Right cardiac atrium (tissue), 5 donors: ENCODE measurements around the gene CPN2. TPM values are rescaled to one million over a fixed set of nuclear protein-coding genes. Genes with fewer than 3 reads are reported as not detected.

Source experiments
- ATAC-seq, 2 donors: fragments of 200-7000 bp; cut with Tn5 transposase; one replicate each; pipeline versions ENCODE4 v1.8.0 to v1.9.1; 2020; ENCODE audit warnings: moderate library complexity in 2 of 2, mild to moderate bottlenecking in 1 of 2
- DNase-seq, 3 donors: peaks; one replicate each; pipeline ENCODE4 v3.0.0-alpha.2; 2020
- H3K27ac ChIP-seq: one replicate; pipeline ENCODE4 v1.5.1; 2013; ENCODE audit warnings: mild to moderate bottlenecking, low read length, control low read depth, moderate library complexity
- H3K27me3 ChIP-seq: one replicate; pipeline ENCODE4 v1.6.1; 2013; ENCODE audit not compliant: control insufficient read depth, insufficient read depth
- H3K4me1 ChIP-seq: one replicate; pipeline ENCODE4 v1.6.1; 2013; ENCODE audit warnings: low read length; ENCODE audit not compliant: control insufficient read depth, insufficient read depth
- H3K4me3 ChIP-seq: one replicate; pipeline ENCODE4 v1.5.1; 2013; ENCODE audit warnings: low read length, control low read depth
- H3K9me3 ChIP-seq: one replicate; pipeline ENCODE4 v1.6.1; 2013; ENCODE audit warnings: low read length; ENCODE audit not compliant: control insufficient read depth
- WGBS: extraction: QIAGEN DNeasy Blood & Tissue Kit; methylation state at CpG from one replicate; pipeline ENCODE4 v1.1.7; 2013; 5-methylcytosine and 5-hydroxymethylcytosine counted together
- intact Hi-C, 4 donors: fragments of 100-400 bp; cut with DNase I; formaldehyde crosslinking; loops; one replicate each; pipeline versions ENCODE4 v1.11.0 to v1.14.0; 2022 to 2023
- polyA plus RNA-seq: library from polyadenylated mRNA; stranded (reverse); fragments of 200-250 nt; gene quantifications from one replicate; pipeline ENCODE4 v1.2.3, GENCODE V29; 2013
- total RNA-seq, 4 donors: library from RNA; stranded (reverse); fragmentation: NEBNext Ultra II Directional; extraction: Animal tissue kit (Norgen Biotek cat#: 25700); gene quantifications; one replicate each; pipeline ENCODE4 v1.2.1, GENCODE V29; 2021
- donor health status: healthy with polysubstance abuse.
- donor health status: DM: no; HTN: yes; CAD: no.
- donor health status: DM: no; HTN: no; CAD: no.
- donor health status: DM: no; HTN: yes; CAD: no; lungs with severe emphysema.
- donor health status: DM: yes; HTN: yes; CAD: no.

Gene CPN2
- total and polyA plus RNA-seq, 5 donors: 0.07 TPM; not detected in 4

DNA sequence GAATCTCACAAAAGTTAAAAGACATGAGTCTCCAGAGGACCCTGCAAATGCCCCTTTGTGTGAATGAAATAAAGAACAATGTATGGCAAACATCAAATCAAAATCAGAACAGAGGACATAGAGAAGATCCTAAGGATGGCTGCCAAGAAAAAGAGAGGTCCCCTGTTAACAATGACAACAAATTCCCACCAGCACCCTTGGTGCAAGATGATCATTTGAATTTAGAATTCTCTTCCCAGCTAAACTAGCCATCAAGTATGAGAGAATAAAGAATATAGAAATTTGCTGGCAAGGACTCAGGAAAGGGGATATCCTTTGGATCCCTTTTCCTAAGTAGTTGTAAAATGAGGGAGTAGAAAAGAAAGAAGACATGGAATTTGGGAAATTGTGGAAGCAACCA is 39.7 kb upstream of the CPN2 start:
- H3K4me3 ChIP-seq: no peak overlapping the region
- H3K27ac ChIP-seq: no peak overlapping the region
- ATAC-seq (no peak), DNase-seq (no peak)
- no peaks in the 10 kb centered on the region for H3K27me3 ChIP-seq
- H3K9me3 ChIP-seq: no peaks in the 10 kb centered on the region
- intact Hi-C loops: no loop called here
- H3K4me1 ChIP-seq: no peaks in the 10 kb centered on the region

DNA sequence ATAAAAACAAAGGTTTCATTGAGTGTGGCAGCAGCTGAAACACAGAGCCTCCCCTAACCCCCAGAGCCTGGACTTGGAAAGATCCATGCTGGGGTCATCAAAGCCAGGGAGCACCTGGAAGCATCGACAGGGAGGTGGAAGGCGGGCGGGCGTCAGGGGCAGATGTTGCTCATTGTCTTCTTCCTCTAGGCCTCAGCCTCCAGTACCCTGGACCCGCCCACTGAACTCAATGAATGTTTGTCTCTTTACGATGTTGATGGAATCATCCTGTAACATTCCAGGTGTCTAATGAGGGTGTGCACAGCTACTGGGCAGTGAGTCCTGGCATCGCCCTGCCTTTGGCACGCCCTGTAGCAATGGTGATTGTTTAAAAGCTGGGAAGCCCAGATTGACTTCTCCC is 38.1 kb upstream of the CPN2 start:
- DNase-seq: no peak
- no peaks in the 10 kb centered on the region for H3K27me3 ChIP-seq

DNA sequence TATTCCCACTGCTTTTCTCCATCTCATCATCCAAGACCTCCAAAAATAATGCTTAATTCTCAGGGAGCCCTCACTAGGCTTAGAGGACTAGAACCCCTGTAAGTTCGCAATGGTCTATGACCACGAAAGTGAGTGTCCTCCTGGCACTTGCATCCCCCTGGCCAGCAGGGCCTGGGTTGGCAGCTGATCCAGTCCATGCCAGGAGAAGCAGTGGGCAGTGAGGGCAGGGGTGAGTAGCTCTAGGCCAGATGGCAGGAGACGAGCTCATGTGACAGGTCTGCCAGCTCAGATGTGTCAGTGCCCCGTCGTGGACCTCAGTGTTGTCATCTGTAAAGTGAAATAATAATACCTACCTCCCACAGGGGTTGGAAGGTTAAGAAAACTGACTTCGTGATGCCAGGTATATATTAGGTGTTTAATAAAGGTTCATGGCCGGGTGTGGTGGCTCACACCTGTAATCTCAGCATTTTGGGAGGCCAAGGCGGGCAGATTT is 36.8 kb upstream of the CPN2 start:
- no peak overlapping the region for H3K4me3 ChIP-seq
- H3K27me3 ChIP-seq: no peaks in the 10 kb centered on the region
- WGBS: 98% methylated on average over 8 of the region's 8 CpGs
- DNase-seq (no peak), ATAC-seq (no peak)
- no peak overlapping the region for H3K27ac ChIP-seq
- intact Hi-C loops: no loop called here
- no peaks in the 10 kb centered on the region for H3K4me1 ChIP-seq
- no peaks in the 10 kb centered on the region for H3K9me3 ChIP-seq

More for the DNA sequence above, 38.1 kb upstream of the CPN2 start:
- WGBS: 95% methylated on average over 8 of the region's 8 CpGs
- ATAC-seq: no peak
- H3K27ac ChIP-seq: no peak overlapping the region
- H3K9me3 ChIP-seq: no peaks in the 10 kb centered on the region
- no peaks in the 10 kb centered on the region for H3K4me1 ChIP-seq
- intact Hi-C loops: no loop called here
- H3K4me3 ChIP-seq: no peak overlapping the region

DNA sequence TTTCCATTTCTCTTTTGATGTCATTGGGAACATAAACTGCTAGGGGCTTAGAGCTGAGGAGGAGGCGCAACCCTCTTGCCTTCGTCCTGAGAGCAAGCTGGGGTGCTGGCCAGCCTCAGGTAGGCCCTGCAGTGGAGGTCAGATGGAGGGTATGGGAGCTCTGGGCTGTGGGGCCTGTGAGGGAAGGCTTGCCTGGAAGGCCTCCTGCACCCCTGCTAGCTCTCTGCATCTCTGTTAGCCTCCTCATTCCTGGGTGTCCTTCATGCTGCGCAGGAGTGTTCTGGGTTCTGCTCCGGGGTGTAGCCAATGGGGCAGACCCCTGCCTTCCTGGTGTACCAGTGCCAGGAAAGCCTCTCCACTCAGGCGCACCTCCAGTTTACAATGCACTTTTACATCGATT is 36.1 kb upstream of the CPN2 start:
- no peaks in the 10 kb centered on the region for H3K9me3 ChIP-seq
- H3K4me3 ChIP-seq: no peak overlapping the region
- no peaks in the 10 kb centered on the region for H3K27me3 ChIP-seq
- intact Hi-C loops: no loop called here
- no peak for DNase-seq
- H3K27ac ChIP-seq: no peak overlapping the region
- WGBS: 97% methylated on average over 6 of the region's 6 CpGs
- no peaks in the 10 kb centered on the region for H3K4me1 ChIP-seq
- ATAC-seq: no peak

DNA sequence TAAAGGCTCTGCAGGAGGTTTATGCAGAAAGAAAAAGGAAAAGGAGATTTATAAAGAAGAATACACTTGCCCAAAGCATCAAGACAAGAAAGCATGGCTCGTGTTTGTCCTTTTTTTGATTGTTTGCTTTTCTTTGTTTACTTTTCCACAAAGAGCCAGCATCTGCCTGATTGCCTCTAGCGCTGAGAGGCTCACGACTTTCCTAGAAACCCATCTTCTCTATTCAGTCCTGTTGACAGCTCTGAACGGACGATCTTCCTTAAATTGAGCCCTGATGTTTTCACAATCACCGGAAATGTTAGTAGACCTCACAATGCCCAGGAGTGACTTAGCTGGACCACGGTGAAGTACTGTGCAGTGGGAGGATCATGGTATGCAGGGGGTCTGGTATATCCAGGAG is 35.5 kb upstream of the CPN2 start:
- WGBS: 58% methylated on average over 7 of the region's 7 CpGs
- Histone ChIP-seq H3K9me3 (no peaks in the 10 kb centered on the region), H3K4me1 (no peaks in the 10 kb centered on the region), H3K27ac (no peak overlapping the region), H3K27me3 (no peaks in the 10 kb centered on the region), H3K4me3 (no peak overlapping the region)
- ATAC-seq (no peak), DNase-seq (no peak)
- intact Hi-C loops: no loop called here

DNA sequence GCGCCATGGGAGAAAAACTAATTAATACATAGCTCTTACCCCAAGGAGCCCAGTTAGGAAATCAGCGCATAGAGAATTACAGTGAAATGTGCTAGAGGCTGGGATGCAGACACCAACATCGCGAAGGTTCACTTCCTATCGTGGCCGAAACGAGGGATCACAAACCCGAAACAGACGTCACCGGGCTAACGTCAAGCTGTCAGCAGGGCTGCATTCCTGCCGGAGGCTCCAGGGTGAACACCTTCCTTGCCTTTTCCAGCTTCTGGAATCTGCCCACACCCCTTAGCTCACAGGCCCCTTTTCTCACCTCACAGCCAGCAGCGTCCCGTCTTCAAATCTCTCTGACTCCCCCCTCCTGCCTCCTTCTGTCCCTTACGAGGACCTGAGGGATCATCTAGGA is 34.9 kb upstream of the CPN2 start:
- no peak for DNase-seq
- no peak for ATAC-seq
- no peaks in the 10 kb centered on the region for H3K27me3 ChIP-seq
- no peaks in the 10 kb centered on the region for H3K4me1 ChIP-seq
- no peak overlapping the region for H3K27ac ChIP-seq
- no peak overlapping the region for H3K4me3 ChIP-seq
- WGBS: 63% methylated on average over 15 of the region's 15 CpGs
- intact Hi-C loops: no loop called here
- H3K9me3 ChIP-seq: no peaks in the 10 kb centered on the region

DNA sequence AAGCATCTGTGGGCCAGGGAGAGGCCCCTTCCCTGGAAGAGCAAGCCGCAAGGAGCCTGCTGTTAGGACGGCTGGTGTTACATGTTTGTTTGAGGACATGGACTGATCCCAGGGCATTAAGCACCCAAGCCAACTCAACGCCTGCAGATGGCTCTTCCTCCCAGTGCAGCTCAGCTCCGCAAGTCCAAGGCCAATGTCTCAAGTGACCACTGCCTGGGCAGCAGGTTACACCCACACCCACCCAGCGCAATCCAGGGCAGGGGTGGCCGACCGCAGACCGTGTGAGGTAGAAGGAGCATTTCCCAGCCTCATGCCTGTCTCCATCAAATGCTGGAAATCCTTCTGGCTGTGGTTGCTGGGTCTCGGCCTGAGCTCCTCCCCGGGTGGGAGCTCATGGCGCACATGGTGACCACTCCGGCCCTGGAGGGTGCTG is 33.5 kb upstream of the CPN2 start:
- H3K4me3 ChIP-seq: no peak overlapping the region

DNA sequence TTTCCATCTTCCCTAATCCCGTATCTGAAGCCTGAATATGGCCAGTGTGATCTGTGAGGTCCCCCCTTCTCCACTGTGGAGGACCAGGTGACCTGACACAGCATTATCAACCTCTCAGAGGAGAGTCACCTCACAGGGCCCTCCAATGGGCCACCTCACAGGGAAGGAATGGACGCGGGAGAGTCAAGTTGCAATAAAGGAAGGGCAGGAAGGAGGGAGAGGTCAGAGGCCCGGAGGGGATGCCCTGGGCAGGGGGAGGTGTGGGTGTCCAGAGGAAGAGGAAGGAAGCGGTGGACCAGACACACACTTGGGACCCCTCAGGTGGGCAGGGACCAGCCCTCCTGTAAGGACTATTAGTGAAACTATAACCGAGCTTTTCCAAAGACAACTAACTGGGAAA is 33.0 kb upstream of the CPN2 start:
- Histone ChIP-seq H3K4me3 (no peak overlapping the region), H3K9me3 (no peaks in the 10 kb centered on the region), H3K4me1 (no peaks in the 10 kb centered on the region), H3K27ac (no peak overlapping the region), H3K27me3 (no peaks in the 10 kb centered on the region)
- DNase-seq: no peak
- ATAC-seq: no peak
- WGBS: 71% methylated on average over 6 of the region's 6 CpGs
- intact Hi-C loops: no loop called here

More for the DNA sequence above, 33.5 kb upstream of the CPN2 start:
- 94% methylated on average over 12 of the region's 12 CpGs for WGBS
- DNase-seq: no peak
- no peaks in the 10 kb centered on the region for H3K4me1 ChIP-seq
- intact Hi-C loops: no loop called here
- no peaks in the 10 kb centered on the region for H3K27me3 ChIP-seq
- no peak for ATAC-seq
- H3K9me3 ChIP-seq: no peaks in the 10 kb centered on the region
- H3K27ac ChIP-seq: no peak overlapping the region

DNA sequence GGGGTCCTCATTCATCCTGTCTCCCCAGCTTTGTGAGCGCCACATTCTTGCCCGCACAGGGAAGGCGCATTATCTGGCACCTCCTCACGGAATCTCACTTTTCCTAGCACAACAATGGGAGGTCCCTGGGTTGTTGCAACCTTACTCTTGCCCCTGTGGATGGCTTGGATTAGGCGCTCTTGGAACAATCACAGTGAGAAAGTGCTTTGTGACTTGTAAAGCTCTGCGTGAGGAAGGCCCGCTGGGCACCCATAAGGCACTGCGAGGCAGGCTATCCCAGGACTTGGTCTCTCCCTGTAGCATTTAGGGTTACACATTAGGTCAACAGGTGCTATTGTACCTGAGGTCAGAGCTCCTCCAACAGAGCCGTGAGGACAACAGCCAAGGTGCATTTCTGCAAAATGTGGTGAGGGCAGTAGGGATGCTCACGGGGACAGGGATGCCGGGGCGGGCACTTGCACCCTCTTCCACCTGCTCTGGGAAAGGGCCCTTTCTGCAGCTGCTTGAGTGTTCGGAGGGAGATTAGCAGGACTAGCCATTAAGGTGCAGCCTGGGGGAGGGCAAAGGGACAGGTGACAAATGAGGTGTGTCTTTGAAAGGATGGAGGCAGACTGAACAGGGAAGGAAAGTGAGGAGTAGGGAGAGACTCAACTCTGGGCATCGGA is 32.3 kb upstream of the CPN2 start:
- Histone ChIP-seq H3K4me3 (no peak overlapping the region), H3K27me3 (no peaks in the 10 kb centered on the region), H3K27ac (no peak overlapping the region), H3K4me1 (no peaks in the 10 kb centered on the region), H3K9me3 (no peaks in the 10 kb centered on the region)
- 89% methylated on average over 14 of the region's 14 CpGs for WGBS
- intact Hi-C loops: no loop called here
- DNase-seq (no peak), ATAC-seq (no peak)

DNA sequence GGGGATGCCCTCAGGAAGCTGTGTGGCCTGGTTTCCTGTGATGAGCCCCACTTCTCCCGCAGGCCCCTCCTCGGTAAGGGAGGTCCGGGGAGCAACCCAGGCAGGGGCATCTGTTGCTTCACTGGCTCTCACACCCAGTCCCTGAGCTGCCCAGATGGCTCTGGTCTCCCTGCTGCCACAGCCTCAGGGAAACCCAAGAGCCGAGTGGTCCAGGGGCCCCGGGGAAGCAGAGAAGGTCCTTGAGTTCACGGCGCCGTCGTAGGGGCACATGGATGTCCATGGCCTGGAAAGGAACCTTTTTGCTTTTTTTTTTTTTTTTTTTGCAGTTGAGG is 31.7 kb upstream of the CPN2 start:
- Histone ChIP-seq H3K27ac (no peak overlapping the region), H3K27me3 (no peaks in the 10 kb centered on the region), H3K4me3 (no peak overlapping the region), H3K4me1 (no peaks in the 10 kb centered on the region), H3K9me3 (no peaks in the 10 kb centered on the region)
- ATAC-seq (no peak), DNase-seq (no peak)
- 71% methylated on average over 9 of the region's 9 CpGs for WGBS
- intact Hi-C loops: no loop called here

DNA sequence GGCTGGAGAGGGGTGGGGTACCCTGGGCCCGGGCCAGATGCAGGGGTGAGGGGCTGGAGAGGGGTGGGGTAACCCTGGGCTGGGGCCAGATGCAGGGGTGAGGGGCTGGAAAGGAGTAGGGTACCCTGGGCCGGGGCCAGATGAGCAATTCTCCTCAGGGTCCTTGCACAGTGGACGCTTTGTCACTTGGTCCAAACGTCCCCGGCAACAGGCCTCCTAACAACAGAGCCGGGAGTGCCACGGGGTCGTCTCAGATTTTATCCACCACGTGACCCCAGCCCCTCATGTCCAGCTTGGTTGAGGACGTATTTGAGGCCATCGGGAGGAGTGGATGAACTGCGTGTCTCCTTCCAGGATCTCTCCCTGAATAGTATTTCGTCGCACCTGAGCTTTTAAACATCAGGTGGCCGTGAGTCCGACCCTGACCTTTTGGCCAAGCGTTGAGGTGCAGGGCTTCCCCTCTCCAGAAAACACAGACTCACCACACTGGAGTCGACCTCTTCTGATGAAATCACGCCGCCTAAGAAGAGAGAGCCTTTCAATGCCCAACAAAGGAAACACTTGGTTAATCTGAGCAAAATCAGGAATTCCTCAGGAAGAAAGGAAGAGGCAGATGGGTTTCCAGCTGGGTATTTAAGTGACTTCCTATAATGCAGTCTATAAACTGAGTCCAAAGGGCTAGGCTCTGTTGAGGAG is 31.2 kb upstream of the CPN2 start:
- H3K9me3 ChIP-seq: no peaks in the 10 kb centered on the region
- no peak overlapping the region for H3K4me3 ChIP-seq
- intact Hi-C loops: no loop called here
- WGBS: 76% methylated on average over 20 of the region's 20 CpGs
- H3K4me1 ChIP-seq: no peaks in the 10 kb centered on the region
- no peak for DNase-seq
- ATAC-seq: no peak
- H3K27me3 ChIP-seq: no peaks in the 10 kb centered on the region
- no peak overlapping the region for H3K27ac ChIP-seq
